ENCODE data around the gene LACTBL1.
"Not testable (repeated sequence)": the region's sequence is repeated elsewhere in the genome, so short reads cannot be mapped to it uniquely, and the experiment has no call there.

Gene LACTBL1

DNA sequence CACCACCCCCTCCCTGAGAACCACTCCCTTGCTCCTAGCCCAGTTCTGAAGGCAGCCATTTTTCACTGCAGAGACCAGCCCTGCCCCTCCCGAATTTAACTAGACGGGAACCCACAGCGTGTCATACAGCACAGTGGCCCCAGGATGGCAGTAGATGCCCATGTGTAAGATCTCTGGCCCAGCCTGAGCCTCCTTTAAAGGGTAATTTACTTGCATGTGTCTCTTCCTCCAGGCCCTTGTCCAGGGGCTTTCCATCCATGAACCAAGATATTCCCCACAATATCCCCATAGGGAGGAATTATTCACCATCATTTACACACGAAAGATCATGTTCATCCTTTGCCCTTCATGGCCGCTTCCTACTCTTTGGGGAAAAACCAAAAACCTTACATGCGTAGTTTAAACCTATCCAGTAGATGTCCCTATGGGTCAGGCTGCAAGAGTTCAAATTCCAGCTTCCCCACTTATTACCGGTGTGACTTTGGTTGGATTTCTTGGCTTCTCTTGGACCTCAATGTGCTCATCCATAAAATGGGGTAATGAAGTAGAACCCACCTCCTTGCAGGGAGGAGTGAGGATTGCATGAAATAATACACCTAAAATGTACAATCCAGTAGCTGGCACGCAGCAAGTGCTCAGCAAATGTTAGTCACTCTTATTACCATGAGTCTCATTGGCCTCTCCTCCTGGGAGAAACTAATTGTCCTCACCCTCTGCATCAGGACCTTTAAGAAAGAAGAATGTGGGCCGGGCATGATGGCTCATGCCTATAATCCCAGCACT is 4.0 kb upstream of the LACTBL1 start:
- DNase-seq, result peak; percentile 66

DNA sequence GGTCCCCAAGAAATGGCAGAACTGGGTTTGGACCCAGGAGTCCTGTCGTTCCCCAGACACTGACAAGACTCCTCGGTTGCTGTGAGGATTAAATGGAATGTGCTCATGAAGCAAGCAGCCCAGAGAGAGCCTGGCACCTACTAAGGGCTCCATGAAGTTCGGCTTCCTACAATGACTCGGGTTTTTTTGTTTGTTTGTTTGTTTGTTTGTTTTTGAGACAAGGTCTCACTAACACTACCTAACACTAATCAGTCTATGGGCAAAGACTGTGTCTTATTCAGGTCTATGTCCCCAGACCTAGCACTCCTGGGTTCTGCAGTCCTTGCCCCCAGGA is 3.4 kb upstream of the LACTBL1 start:
- DNase-seq, result no peak

GRCh38 chr1:22975694-22976093 is 3.0 kb upstream of the LACTBL1 start:
- no peak for DNase-seq

GRCh38 chr1:22971611-22972405 is 858 bp downstream of the LACTBL1 start:
- DNase-seq, result no peak

DNA sequence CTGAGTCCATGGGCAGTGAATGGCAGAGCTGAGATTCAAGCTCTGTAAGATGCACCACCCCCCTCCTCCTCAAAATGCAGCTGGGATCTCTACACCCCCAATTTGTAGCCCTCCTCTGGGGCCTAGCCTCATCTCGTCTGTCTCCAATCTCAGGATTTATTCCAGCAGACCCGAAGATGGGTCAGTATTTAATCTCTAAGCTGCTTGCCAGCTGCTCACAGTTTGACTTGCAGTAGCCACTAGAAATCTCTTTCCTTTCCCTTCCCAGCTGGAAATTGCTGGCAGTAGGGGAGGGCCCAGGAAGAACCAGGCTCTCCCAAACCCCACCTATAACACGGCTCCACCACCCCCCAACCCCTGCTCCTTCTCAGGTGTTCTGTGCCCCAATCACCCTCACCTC is 1.5 kb downstream of the LACTBL1 start:
- no peak for DNase-seq

GRCh38 chr1:22970096-22970495 is 2.6 kb downstream of the LACTBL1 start:
- no peak for DNase-seq

DNA sequence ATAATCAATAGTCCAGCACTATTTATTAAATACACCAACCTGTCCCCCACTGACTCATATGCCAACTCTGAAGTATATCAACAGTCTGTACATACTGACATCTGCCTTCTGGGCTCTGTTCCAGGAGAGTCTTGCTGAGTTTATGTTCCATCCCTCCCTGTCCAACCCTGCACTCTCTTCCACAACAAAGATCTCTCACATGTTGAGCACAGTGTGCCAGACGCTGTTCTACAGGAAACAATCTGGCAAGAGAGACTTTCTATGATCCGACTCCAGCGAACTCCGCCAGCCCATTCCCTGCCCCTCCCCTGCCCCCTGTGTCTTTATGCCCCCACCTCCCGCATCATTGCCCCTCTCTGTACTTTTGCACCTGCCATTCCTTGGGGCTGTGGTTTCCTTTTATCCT is 3.4 kb downstream of the LACTBL1 start:
- no peak for DNase-seq

DNA sequence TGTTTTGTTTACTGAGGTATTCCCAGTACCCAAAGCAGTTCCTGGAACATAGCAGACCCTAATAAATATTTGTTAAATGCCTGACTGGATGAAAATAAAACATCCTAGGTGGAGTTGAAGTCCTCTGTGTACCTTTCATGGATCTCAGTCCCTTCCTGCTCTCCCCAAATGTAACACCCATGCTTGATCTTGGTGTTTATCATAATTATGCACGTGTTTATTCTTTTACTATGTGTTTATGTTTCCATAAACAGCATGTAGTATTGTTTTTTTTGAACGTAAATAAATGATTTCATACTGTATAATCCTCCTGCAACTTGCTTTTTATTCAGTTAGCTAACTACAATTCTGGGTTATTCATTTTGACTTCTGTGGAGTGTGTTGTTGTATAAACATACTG is 4.8 kb downstream of the LACTBL1 start:
- no peak for DNase-seq

GRCh38 chr1:22966309-22966708 is 6.4 kb downstream of the LACTBL1 start:
- no peak for DNase-seq

DNA sequence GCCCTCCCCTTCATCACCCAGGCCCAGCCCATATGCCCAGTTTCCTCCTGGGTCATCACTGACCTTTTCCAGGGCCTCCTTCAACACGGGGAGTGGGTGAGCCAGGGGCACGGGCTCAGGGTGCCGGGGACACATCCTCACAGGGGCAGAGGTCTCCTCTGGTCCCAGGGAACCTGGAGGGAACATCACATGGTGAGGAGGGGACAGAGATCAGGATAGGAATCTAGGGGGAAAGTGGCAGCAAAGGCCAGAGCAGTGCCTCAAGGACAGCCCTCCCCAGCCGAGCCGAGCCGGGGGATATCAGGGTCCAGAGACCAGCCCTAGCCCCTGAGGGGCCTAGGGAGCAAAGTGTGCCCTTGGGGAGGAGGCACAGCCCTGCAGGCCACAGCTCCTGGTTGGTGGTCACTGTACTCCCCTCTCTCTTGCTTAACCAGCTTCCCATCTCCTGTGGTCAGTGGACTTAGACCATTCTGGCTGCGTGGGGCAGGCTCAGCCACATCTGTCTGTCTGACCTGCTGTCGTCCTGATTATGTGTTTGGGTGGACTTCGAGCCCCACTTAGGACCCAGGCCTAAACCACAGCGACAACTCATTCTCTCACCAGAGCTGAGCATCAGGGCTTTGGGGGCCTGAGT is 9.5 kb downstream of the LACTBL1 start:
- DNase-seq, result no peak

- peak; percentile 32 for DNase-seq
Measured at GRCh38 chr1:22962558-22962957, 10.1 kb downstream of the LACTBL1 start.

DNA sequence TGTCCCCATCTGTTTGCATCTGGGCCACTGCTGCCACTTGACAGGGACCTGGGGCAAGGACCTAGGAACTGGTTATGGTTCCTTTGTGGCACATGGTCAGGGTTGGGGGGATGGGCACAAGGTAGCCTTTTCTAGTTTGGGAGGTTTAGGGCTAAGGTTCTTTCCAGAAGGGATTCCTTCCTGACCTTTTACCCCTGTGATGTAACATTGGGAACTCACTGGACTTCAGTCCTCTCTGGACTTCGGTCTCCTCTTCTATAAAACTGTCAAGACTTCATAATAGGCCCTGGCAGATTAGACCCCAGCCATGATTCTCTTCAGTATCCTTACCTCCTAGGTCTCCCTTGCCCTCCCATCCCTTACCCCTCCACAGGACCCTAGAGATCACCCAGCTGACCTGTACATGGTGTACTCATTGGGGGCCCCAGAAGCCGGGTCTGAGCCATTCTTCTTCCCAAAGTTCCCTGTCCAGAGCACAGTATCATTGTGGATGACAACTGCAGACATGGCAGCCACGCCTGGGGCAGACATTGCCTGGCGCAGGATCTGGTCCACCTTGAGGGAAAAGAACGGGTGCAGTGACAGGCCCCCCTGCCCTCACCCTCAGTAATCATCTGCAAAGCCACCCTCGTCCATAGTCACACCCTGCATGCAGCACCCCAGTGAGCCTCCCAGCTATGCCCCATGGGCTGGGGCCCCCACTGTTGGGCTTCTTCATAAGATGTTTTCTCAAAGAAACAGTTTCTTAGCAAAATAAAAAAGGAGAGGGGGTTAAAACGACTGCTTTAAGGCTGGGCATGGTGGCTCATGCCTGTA is 12.9 kb downstream of the LACTBL1 start:
- no peak for DNase-seq

DNA sequence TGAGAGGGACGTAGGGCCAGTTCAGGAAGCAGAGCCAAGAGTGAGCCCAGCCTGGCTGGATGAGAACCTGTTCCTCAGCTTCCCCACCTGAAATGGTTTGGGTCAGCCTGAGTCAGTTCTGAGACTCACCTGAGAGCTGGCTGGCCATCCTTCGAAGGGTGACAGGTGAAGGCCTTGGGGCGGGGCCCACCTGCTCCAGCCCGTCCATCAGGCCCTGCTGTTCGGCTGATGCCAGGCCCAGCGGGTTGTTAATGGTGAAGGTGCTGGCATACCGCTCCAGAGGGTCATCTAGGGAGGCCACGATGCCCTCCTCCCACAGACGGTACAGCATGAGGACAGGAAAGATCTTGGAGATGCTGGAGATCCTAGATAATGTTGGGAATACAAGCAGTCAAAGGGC is 14.1 kb downstream of the LACTBL1 start:
- no peak for DNase-seq

GRCh38 chr1:22957066-22957465 is 15.6 kb downstream of the LACTBL1 start:
- DNase-seq, result no peak

DNA sequence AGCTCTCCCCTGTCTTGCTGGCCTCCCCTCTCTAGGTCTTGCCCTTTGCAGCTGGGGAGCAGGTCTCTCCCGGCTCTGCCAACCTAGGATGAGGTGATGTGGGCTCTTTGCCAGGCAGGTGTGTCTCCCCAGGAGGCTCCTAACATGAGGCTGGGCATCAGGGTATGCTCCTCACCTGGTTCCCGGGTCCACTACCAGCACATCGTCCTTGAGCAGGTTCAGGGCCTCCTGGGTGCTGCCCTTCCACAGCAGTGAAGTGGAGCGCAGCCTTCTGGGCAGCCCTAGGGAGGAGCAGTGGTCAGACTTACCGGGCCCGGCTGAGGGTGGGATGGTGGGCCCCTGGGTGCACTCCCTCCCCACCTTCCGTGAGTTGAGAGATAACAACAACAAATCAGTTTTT is 17.5 kb downstream of the LACTBL1 start:
- no peak for DNase-seq

- DNase-seq, result no peak
Measured at GRCh38 chr1:22953740-22954141, 18.9 kb downstream of the LACTBL1 start.

DNA sequence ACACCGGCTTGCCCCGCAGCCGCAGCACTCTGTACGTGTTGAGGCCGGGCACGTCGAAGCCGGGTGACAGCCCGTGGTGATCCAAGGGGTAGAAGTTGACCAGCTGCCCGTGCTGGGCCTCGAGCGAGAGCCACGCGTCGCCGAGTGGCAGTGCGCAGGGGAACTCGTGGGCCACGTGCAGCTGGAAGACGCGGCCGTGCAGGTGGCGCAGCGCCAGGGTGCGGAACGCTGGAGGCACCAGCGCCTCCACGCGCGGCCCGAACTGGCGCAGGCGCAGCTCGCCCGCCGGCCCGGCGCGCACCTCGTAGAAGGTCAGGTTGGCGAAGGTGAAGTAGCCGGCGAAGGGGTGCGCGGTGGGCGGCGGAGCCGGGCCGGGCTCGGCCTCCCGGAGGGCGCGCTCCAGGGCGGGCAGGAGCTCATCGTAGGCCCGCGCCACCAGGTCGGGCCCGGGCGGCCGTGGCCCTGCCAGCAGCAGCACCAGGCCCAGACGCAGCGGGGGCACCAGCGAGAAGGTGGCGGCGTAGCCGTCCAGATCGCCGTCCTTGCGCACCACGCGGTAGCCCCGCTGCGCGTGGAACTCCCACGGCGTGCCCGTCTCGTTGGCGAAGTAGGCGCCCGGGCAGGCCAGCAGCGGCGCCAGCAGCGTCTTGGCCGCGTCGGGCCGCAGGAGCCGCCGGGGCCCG is 19.5 kb downstream of the LACTBL1 start:
- no peak for DNase-seq

GRCh38 chr1:22952694-22953056 is 20.0 kb downstream of the LACTBL1 start:
- no peak for DNase-seq

DNA sequence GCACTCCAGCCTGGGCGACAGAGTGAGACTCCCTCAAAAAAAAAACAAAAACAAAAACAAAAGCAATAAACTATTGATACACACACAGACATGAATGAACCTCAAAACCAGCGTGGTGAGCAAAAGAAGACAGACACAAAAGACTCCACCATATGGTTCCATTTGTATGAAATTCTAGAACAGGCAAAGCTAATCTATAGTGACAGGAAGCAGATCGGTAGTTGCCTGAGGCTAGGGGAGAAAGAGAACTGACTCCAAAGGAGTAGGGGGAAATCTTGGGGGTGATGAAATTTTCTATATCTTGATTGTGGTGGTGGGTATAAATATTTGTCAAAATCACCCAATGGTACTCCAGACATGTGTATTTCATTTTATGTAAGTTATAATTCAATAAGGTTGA is 20.9 kb downstream of the LACTBL1 start:
- DNase-seq, result no peak

DNA sequence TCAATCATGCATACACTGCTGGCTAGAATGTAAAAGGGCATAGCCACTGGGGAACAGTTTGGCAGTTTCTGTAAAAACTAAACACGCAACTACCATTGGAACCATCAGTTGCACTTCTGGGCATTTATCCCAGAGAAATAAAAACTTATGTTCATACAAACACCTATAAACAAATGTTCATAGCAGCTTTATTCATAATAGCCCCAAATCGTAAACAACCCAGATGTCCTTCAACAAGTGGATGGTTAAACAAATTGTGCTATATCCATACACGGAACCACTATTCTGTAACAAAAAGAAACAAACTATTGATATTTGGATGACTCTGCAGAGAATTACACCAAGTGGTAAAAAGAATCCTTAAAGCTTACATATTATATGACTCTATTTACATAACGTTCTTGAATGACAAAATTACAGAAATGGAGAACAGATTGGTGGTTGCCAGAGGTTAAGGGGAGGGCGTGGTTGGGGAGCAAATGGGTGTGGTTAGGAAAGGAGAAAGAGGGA is 22.8 kb downstream of the LACTBL1 start:
- DNase-seq, result no peak

DNA sequence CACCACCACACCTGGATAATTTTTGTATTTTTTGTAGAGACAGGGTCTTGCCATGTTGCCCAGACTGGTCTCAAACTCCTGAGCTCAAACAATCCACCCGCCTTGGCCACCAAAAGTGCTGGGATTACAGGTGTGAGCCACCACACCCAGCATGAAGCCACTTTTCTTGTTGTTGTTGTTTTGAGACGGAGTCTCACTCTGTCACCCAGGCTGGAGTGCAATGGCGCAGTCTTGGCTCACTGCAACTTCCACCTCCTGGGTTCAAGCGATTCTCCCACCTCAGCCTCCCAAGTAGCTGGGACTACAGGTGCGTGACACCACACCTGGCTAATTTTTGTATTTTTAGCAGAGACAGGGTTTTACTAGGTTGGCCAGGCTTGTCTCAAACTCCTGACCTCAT is 27.5 kb downstream of the LACTBL1 start:
- not testable (repeated sequence) for DNase-seq

DNA sequence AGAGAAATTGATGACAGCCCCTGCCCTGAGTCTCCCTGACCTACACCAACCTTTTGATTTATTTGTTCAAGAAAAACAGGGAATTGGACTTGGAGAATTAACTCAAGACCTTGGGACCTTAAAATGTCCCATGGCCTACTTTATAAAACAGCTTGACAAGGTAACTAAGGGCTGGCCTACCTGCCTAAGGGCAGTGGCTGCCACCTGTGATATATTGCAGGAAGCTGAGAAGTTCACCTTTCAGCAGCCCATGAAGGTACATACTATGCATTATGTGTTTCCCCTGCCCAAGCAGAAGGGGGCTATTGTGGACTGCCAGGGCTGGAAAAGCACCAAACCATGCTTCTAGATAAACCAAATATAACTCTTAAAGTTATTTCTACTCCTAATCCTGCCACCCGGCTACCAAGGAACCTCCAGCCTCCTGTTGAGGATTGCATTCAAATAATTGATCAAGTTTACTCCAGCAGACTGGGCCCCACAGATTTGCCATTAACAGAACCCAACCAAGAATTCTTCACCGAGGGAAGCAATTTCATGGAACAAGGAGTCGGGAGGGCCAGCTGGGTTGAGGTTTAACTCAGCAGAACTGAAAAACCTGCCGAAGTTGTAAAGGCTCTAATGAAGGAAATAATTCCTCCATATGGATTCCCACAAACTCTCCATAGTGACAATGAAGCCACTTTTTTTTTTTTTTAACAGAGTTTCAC is 28.2 kb downstream of the LACTBL1 start:
- DNase-seq, result no peak
